ENCODE results near the gene RAD51AP1. TPM values are rescaled to one million over a fixed set of nuclear protein-coding genes. Genes with fewer than 3 reads are reported as not detected.

RAD51AP1 gene
- total RNA-seq, 1 experiment from 2014 or later, result 45.2 TPM

- TF ChIP-seq ZBTB43 (CRISPR knock-in tag; IDR thresholded peaks at IDR 0.05), result peak; percentile 31; the same call in 1 of the 2 replicates
- TF ChIP-seq ARID4B (CRISPR knock-in tag; IDR thresholded peaks at IDR 0.05; ENCODE audit: borderline replicate concordance), result 0 out of 2 replicates have a peak, but pooled peaks have one; percentile 21
- TF ChIP-seq CTCF (IDR thresholded peaks at IDR 0.05), result peak; percentile 97
- no peak for TF ChIP-seq ZNF396 (CRISPR knock-in tag; IDR thresholded peaks at IDR 0.05; ENCODE audit: borderline replicate concordance)
Observed at GRCh38 chr12:4604684-4605193, 66.0 kb downstream of the RAD51AP1 start (continued).

GRCh38 chr12:4607056-4607455 is 68.4 kb downstream of the RAD51AP1 start:
- H3K9me3 Mint-ChIP-seq, result no peaks in the 10 kb centered on the region
- H3K27ac Mint-ChIP-seq, result no peak overlapping the region
- ChIA-PET CTCF (no interaction called here), POLR2A (no interaction called here)
- H3K4me1 Mint-ChIP-seq, result peaks cover 6% of the 10 kb centered on the region; the same call in 1 of the 2 replicates
- no peak overlapping the region for H3K4me3 Mint-ChIP-seq
- ATAC-seq (no peak), DNase-seq (ENCODE audit: low spot score) (no peak)
- H3K36me3 Mint-ChIP-seq, result no peaks in the 10 kb centered on the region
- peaks cover 13% of the 10 kb centered on the region for H3K27me3 Mint-ChIP-seq (ENCODE audit: low read depth)
- TF ChIP-seq E2F1 (CRISPR knock-in tag; IDR thresholded peaks at IDR 0.05), result no peak
- no peak for TF ChIP-seq NR3C1 (CRISPR knock-in tag; conservative IDR thresholded peaks at IDR 0.05; ENCODE audit: low read depth)
- no peak for TF ChIP-seq SP1 (CRISPR knock-in tag; conservative IDR thresholded peaks at IDR 0.05)
- no peak for TF ChIP-seq NR1H2 (CRISPR knock-in tag; IDR thresholded peaks at IDR 0.05)
- TF ChIP-seq ZNF425 (CRISPR knock-in tag; conservative IDR thresholded peaks at IDR 0.05), result no peak
- no peak for TF ChIP-seq SMAD3 (CRISPR knock-in tag; IDR thresholded peaks at IDR 0.05; ENCODE audit: borderline replicate concordance)
- no peak for TF ChIP-seq ZNF416 (CRISPR knock-in tag; IDR thresholded peaks at IDR 0.05)
- TF ChIP-seq ZNF232 (CRISPR knock-in tag; IDR thresholded peaks at IDR 0.05), result no peak
- TF ChIP-seq ELF4 (CRISPR knock-in tag; IDR thresholded peaks at IDR 0.05; ENCODE audit: low read depth), result no peak
- no peak for TF ChIP-seq PRDM15 (CRISPR knock-in tag; IDR thresholded peaks at IDR 0.05)
- no peak for TF ChIP-seq ZNF219 (CRISPR knock-in tag; IDR thresholded peaks at IDR 0.05; ENCODE audit: borderline replicate concordance)
